B cell (primary cell): Measurements from ENCODE around the gene ACER1. TPM values are rescaled to one million over a fixed set of nuclear protein-coding genes. Genes with fewer than 3 reads are reported as not detected.

Experiments
- ATAC-seq: fragments of 200-7000 bp; cut with Tn5 transposase; one replicate; pipeline ENCODE4 v1.10.0; 2021; ENCODE audit warnings: low read depth, mild to moderate bottlenecking, moderate number of reproducible peaks, moderate library complexity
- CTCF ChIA-PET: fragments of 350-600 bp; sonication (Branson Sonifier 250); formaldehyde crosslinking; loops from one replicate; lab custom pipeline; 2021; ENCODE audit warnings: antibody characterized with exemption, inconsistent platforms; lab: Charles Lee
- POLR2A ChIA-PET: fragments of 350-600 bp; sonication (Branson Sonifier 250); formaldehyde crosslinking; loops from one replicate; lab custom pipeline; 2021; ENCODE audit warnings: antibody characterized with exemption; lab: Charles Lee
- DNase-seq: peaks from one replicate; pipeline ENCODE4 v3.0.0; 2013
- H2AFZ ChIP-seq: 2 replicates; pipeline ENCODE4 v1.6.1; 2012; ENCODE audit warnings: mild to moderate bottlenecking, low read depth, low read length; ENCODE audit not compliant: insufficient read depth, poor library complexity, severe bottlenecking
- H3K27ac ChIP-seq, 2 donors: 1 replicate in 1 of 2; 2 replicates in 1 of 2; pipeline ENCODE4 v1.5.1; 2012 to 2013; ENCODE audit warnings: low read length in 2 of 2, mild to moderate bottlenecking in 2 of 2, moderate library complexity in 1 of 2
- H3K27me3 ChIP-seq, 4 experiments: fragments of 200-600 bp in 1 of 4; sonication (generic) in 1 of 4; replicated peaks in 1 of 4; 1 replicate in 2 of 4; 2 replicates in 2 of 4; pipeline versions ENCODE4 v1.6.1 to v1.7.0; 2013 to 2016; ENCODE audit warnings: low read length in 3 of 4, mild to moderate bottlenecking in 2 of 4, mixed read lengths in 1 of 4, moderate library complexity in 1 of 4; ENCODE audit not compliant: insufficient read depth in 4 of 4, control insufficient read depth in 3 of 4; ENCODE audit errors: control extremely low read depth in 1 of 4
- H3K36me3 ChIP-seq, 2 experiments: replicated peaks in 1 of 2; 1 replicate in 1 of 2; 2 replicates in 1 of 2; pipeline versions ENCODE4 v1.6.1 to v1.7.1; 2013; ENCODE audit warnings: low read length in 1 of 2; ENCODE audit not compliant: insufficient read depth in 2 of 2, control insufficient read depth in 1 of 2; ENCODE audit errors: control extremely low read depth in 1 of 2, extremely low read depth in 1 of 2
- H3K4me1 ChIP-seq, 2 donors: fragments of 200-600 bp in 1 of 2; sonication (generic) in 1 of 2; 1 replicate in 1 of 2; 2 replicates in 1 of 2; pipeline versions ENCODE4 v1.5.1 to v1.6.1; 2013 to 2017; ENCODE audit warnings: low read length in 2 of 2; ENCODE audit not compliant: control insufficient read depth in 2 of 2, insufficient read depth in 2 of 2
- H3K4me2 ChIP-seq: replicated peaks from 2 replicates; pipeline ENCODE3; 2012; ENCODE audit warnings: mild to moderate bottlenecking, low read depth, low read length; ENCODE audit not compliant: poor library complexity, severe bottlenecking
- H3K4me3 ChIP-seq, 5 experiments: fragments of 200-600 bp in 1 of 5; sonication (generic) in 1 of 5; 1 replicate in 3 of 5; 2 replicates in 2 of 5; pipeline versions ENCODE4 v1.5.1 to v1.7.0; 2011 to 2016; ENCODE audit warnings: low read length in 4 of 5, mild to moderate bottlenecking in 4 of 5, low read depth in 2 of 5, control low read depth in 1 of 5, moderate library complexity in 1 of 5; ENCODE audit not compliant: insufficient read depth in 1 of 5; ENCODE audit errors: control extremely low read depth in 1 of 5, extremely low read depth in 1 of 5
- H3K79me2 ChIP-seq: fragments of 200-600 bp; sonication (generic); one replicate; pipeline ENCODE4 v1.6.0; 2016; ENCODE audit warnings: low read length; ENCODE audit not compliant: control insufficient read depth, insufficient read depth
- H3K9ac ChIP-seq: fragments of 200-600 bp; sonication (generic); 2 replicates; pipeline ENCODE4 v1.6.1; 2017; ENCODE audit warnings: mild to moderate bottlenecking, low read length, moderate library complexity
- H3K9me3 ChIP-seq, 3 donors: one replicate each; pipeline versions ENCODE4 v1.6.1 to v1.7.1; 2013; ENCODE audit warnings: low read length in 2 of 3; ENCODE audit not compliant: control insufficient read depth in 2 of 3, insufficient read depth in 1 of 3; ENCODE audit errors: control extremely low read depth in 1 of 3
- H4K20me1 ChIP-seq: 2 replicates; pipeline ENCODE4 v1.6.0; 2012; ENCODE audit warnings: mild to moderate bottlenecking, low read length; ENCODE audit not compliant: insufficient read depth, control insufficient read depth, poor library complexity, severe bottlenecking
- H3K27ac Mint-ChIP-seq: one replicate; pipeline ENCODE4 v1.8.0; 2021; ENCODE audit warnings: mixed read lengths
- H3K27me3 Mint-ChIP-seq: one replicate; pipeline ENCODE4 v1.8.0; 2021; ENCODE audit warnings: mixed read lengths
- H3K4me1 Mint-ChIP-seq: one replicate; pipeline ENCODE4 v1.8.0; 2021; ENCODE audit warnings: mixed read lengths
- H3K4me3 Mint-ChIP-seq: one replicate; pipeline ENCODE4 v1.8.0; 2021; ENCODE audit warnings: mixed read lengths
- H3K9me3 Mint-ChIP-seq: one replicate; pipeline ENCODE4 v1.8.0; 2022; ENCODE audit warnings: mixed read lengths; ENCODE audit not compliant: insufficient read depth
- CTCF ChIP-seq: fragments of 200-600 bp; IDR thresholded peaks from one replicate; pipeline ENCODE4 v1.8.0; 2022; ENCODE audit warnings: antibody characterized with exemption, mild to moderate bottlenecking
- EZH2 ChIP-seq: IDR thresholded peaks from 2 replicates; pipeline ENCODE4 v1.6.1; 2012; ENCODE audit warnings: borderline replicate concordance, low read depth, mild to moderate bottlenecking, moderate library complexity, low read length; ENCODE audit not compliant: insufficient read depth, poor library complexity, severe bottlenecking
- WGBS: methylation state at CpG from one replicate; pipeline ENCODE4 v1.1.5; 2013; ENCODE audit warnings: missing lambda C conversion rate; ENCODE audit not compliant: insufficient coverage; 5-methylcytosine and 5-hydroxymethylcytosine counted together
- intact Hi-C: fragments of 100-400 bp; cut with micrococcal nuclease; formaldehyde crosslinking; loops from one replicate; pipeline ENCODE4 v1.10.0; 2022
- polyA minus RNA-seq: library from RNA; depleted of rRNA, polyadenylated mRNA; stranded (reverse); fragments of >200 nt; gene quantifications from 2 replicates; pipeline ENCODE4 v1.2.3, GENCODE V29; 2012
- polyA plus RNA-seq: library from polyadenylated mRNA; depleted of rRNA; stranded (reverse); fragments of >200 nt; gene quantifications from 2 replicates; pipeline ENCODE4 v1.2.3, GENCODE V29; 2012
- total RNA-seq, 2 donors: library from RNA; stranded (reverse); fragments of 120-200 nt in 1 of 2; gene quantifications; 1 replicate in 1 of 2; 2 replicates in 1 of 2; pipeline versions ENCODE4 v1.2.3 to v1.2.4, GENCODE V29; 2013 to 2022

ACER1 gene, protein sequence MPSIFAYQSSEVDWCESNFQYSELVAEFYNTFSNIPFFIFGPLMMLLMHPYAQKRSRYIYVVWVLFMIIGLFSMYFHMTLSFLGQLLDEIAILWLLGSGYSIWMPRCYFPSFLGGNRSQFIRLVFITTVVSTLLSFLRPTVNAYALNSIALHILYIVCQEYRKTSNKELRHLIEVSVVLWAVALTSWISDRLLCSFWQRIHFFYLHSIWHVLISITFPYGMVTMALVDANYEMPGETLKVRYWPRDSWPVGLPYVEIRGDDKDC
- not detected in 2 replicates for total RNA-seq
- 0.05 TPM for total RNA-seq (2013)
- polyA plus RNA-seq = 0.14 TPM in 1 of 2 replicates, not detected in the other
- polyA minus RNA-seq = not detected in 2 replicates

- H3K4me3 Mint-ChIP-seq = no peak within 1 kb of the TSS
These were observed at the start of gene ACER1 for GRCh38 chr19:6333439-6333838. ACER1 (minus strand) TSS chr19:6333612; CDS start chr19:6333551, 61 bp downstream.

More at GRCh38 chr19:6333439-6333838, at the start of gene ACER1:
- no peak within 1 kb of the TSS for H3K9ac ChIP-seq
- DNase-seq = no peak
- no peak within 1 kb of the TSS for H3K27ac ChIP-seq
- H3K4me2 ChIP-seq = no peak within 1 kb of the TSS
- Mint-ChIP-seq H3K9me3 (no peaks in the 10 kb centered on the region), H3K4me1 (no peaks in the 10 kb centered on the region), H3K27me3 (no peaks in the 10 kb centered on the region), H3K27ac (no peak within 1 kb of the TSS)
- no peak for TF ChIP-seq CTCF
- no peak for TF ChIP-seq EZH2
- intact Hi-C loops = no loop called here
- POLR2A ChIA-PET = no interaction called here
- no peaks in the 10 kb centered on the region for H3K79me2 ChIP-seq
- H3K9me3 ChIP-seq = no peaks in the 10 kb centered on the region
- no peaks in the 10 kb centered on the region for H3K27me3 ChIP-seq
- H3K36me3 ChIP-seq = no peaks in the 10 kb centered on the region
- CTCF ChIA-PET = no interaction called here
- H3K4me1 ChIP-seq = no peaks in the 10 kb centered on the region
- no peak within 1 kb of the TSS for H2AFZ ChIP-seq
- WGBS = 92% methylated on average over 16 of the region's 17 CpGs
- H4K20me1 ChIP-seq = no peaks in the 10 kb centered on the region
- H3K4me3 ChIP-seq = no peak within 1 kb of the TSS
- no peak for ATAC-seq
